Measurements from ENCODE around the gene LCN9.

Gene LCN9

GRCh38 chr9:135693771-135694170 lies 30.7 kb downstream of the LCN9 start:
- H3K4me3 ChIP-seq (replicated peaks; ENCODE audit: low read depth, low read length): no peak overlapping the region
- no peak for DNase-seq (ENCODE audit: low read depth)
- no peak for TF ChIP-seq CTCF (IDR thresholded peaks at IDR 0.05; ENCODE audit: low read length, missing control alignments)

GRCh38 chr9:135694414-135694813 lies 31.3 kb downstream of the LCN9 start:
- no peak for TF ChIP-seq CTCF (IDR thresholded peaks at IDR 0.05; ENCODE audit: low read length, missing control alignments)
- H3K4me3 ChIP-seq (replicated peaks; ENCODE audit: low read depth, low read length): no peak overlapping the region
- no peak for DNase-seq (ENCODE audit: low read depth)

- DNase-seq (ENCODE audit: low read depth): no peak
- TF ChIP-seq CTCF (IDR thresholded peaks at IDR 0.05; ENCODE audit: low read length, missing control alignments): no peak
- no peak overlapping the region for H3K4me3 ChIP-seq (replicated peaks; ENCODE audit: low read depth, low read length)
Measured at GRCh38 chr9:135695036-135695435, 31.9 kb downstream of the LCN9 start.

- DNase-seq (ENCODE audit: low read depth): no peak
- TF ChIP-seq CTCF (IDR thresholded peaks at IDR 0.05; ENCODE audit: low read length, missing control alignments): no peak
- H3K4me3 ChIP-seq (replicated peaks; ENCODE audit: low read depth, low read length): no peak overlapping the region
Measured at GRCh38 chr9:135695642-135696041, 32.5 kb downstream of the LCN9 start.

GRCh38 chr9:135696446-135696845 lies 33.3 kb downstream of the LCN9 start:
- H3K4me3 ChIP-seq (replicated peaks; ENCODE audit: low read depth, low read length): no peak overlapping the region
- TF ChIP-seq CTCF (IDR thresholded peaks at IDR 0.05; ENCODE audit: low read length, missing control alignments): no peak
- DNase-seq (ENCODE audit: low read depth): no peak

GRCh38 chr9:135697226-135697625 lies 34.1 kb downstream of the LCN9 start:
- no peak overlapping the region for H3K4me3 ChIP-seq (replicated peaks; ENCODE audit: low read depth, low read length)
- DNase-seq (ENCODE audit: low read depth): no peak
- TF ChIP-seq CTCF (IDR thresholded peaks at IDR 0.05; ENCODE audit: low read length, missing control alignments): no peak

GRCh38 chr9:135698236-135698635 lies 35.1 kb downstream of the LCN9 start:
- DNase-seq (ENCODE audit: low read depth): no peak
- TF ChIP-seq CTCF (IDR thresholded peaks at IDR 0.05; ENCODE audit: low read length, missing control alignments): no peak

More at GRCh38 chr9:135698236-135698635, 35.1 kb downstream of the LCN9 start:
- no peak overlapping the region for H3K4me3 ChIP-seq (replicated peaks; ENCODE audit: low read depth, low read length)
